Uterus (tissue), 4 donors: ENCODE results near the gene CCNY. TPM values are rescaled to one million over a fixed set of nuclear protein-coding genes. Genes with fewer than 3 reads are reported as not detected.

Source experiments
- DNase-seq, 2 donors: peaks; one replicate each; pipeline ENCODE4 v3.0.0-alpha.2; 2019 to 2020
- H3K27ac ChIP-seq, 2 donors: fragments of 200-600 bp; sonication (generic); 1 replicate in 1 of 2; 2 replicates in 1 of 2; pipeline ENCODE4 v1.5.1; 2016 to 2018
- H3K27me3 ChIP-seq, 2 donors: fragments of 200-600 bp; sonication (generic); one replicate each; pipeline ENCODE4 v1.5.1; 2018 to 2019; ENCODE audit warnings: control low read depth in 1 of 2
- H3K36me3 ChIP-seq, 2 donors: fragments of 200-600 bp; sonication (generic); one replicate each; pipeline ENCODE4 v1.5.1; 2019; ENCODE audit warnings: control low read depth in 1 of 2
- H3K4me1 ChIP-seq, 2 donors: fragments of 200-600 bp; sonication (generic); one replicate each; pipeline ENCODE4 v1.5.1; 2018 to 2019; ENCODE audit warnings: control low read depth in 1 of 2
- H3K4me3 ChIP-seq, 2 donors: fragments of 200-600 bp; sonication (generic); 1 replicate in 1 of 2; 2 replicates in 1 of 2; pipeline ENCODE4 v1.5.1; 2018 to 2019; ENCODE audit warnings: mild to moderate bottlenecking in 1 of 2
- H3K9me3 ChIP-seq, 2 donors: fragments of 200-600 bp; sonication (generic); one replicate each; pipeline ENCODE4 v1.5.1; 2019; ENCODE audit warnings: control low read depth in 1 of 2
- POLR2A ChIP-seq, 2 donors: fragments of 450-650 bp; IDR thresholded peaks; one replicate each; pipeline ENCODE4 v1.6.1; 2016; ENCODE audit warnings: antibody characterized with exemption in 2 of 2, mild to moderate bottlenecking in 1 of 2, moderate library complexity in 1 of 2
- intact Hi-C: fragments of 100-400 bp; cut with DNase I; formaldehyde crosslinking; loops from one replicate; pipeline ENCODE4 v1.15.1; 2023; ENCODE audit warnings: low total_unique reads
- total RNA-seq, 4 donors: library from RNA; depleted of rRNA in 3 of 4; stranded (reverse); fragments of >200 nt in 3 of 4; gene quantifications; one replicate each; pipeline versions ENCODE4 v1.1.0 to v1.2.4, GENCODE V29; 2014 to 2023
- TF ChIP-seq, protein P1 (sequence below), 4 experiments: fragments of 200-600 bp in 2 of 4; fragments of 450-650 bp in 2 of 4; sonication (generic) in 2 of 4; IDR thresholded peaks; one replicate each; pipeline ENCODE4 v1.5.1; 2016 to 2019; ENCODE audit warnings: antibody characterized with exemption in 4 of 4, mild to moderate bottlenecking in 2 of 4, moderate library complexity in 1 of 4
- donor health status: DM: yes; HTN: yes; CAD: no.

CCNY gene
- total RNA-seq, 4 donors from 2014 or later: 28.2 to 79.2 (median 46.2) TPM

DNA sequence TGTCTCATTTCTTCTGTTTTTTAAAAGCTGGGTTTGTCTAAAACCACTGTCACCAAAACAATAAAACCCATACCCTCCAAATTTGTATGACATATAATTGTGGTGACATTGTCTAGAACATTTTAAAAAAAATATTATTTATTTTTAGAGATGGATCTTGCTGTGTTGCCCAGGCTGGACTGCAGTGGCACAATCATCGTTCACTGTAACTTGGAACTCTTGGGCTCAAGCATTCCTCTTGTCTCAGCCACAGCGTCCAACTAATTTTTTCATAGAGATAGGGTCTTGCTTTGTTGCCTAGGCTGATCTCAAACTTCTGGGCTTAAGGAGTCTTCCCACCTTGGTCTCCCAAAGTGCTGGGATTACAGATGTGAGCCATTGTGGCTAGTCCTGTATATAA lies 116.5 kb downstream of the CCNY start:
- Histone ChIP-seq H3K27ac (peak overlapping the region in 1 of 2 donors; percentile 34), H3K4me1 (peaks cover 0 to 12% of the 10 kb centered on the region in 2 donors), H3K36me3 (no peaks in the 10 kb centered on the region), H3K27me3 (no peaks in the 10 kb centered on the region), H3K4me3 (no peak overlapping the region), H3K9me3 (no peaks in the 10 kb centered on the region)
- no peak for TF ChIP-seq POLR2A (IDR thresholded peaks at IDR 0.05)
- TF ChIP-seq, protein P1, sequence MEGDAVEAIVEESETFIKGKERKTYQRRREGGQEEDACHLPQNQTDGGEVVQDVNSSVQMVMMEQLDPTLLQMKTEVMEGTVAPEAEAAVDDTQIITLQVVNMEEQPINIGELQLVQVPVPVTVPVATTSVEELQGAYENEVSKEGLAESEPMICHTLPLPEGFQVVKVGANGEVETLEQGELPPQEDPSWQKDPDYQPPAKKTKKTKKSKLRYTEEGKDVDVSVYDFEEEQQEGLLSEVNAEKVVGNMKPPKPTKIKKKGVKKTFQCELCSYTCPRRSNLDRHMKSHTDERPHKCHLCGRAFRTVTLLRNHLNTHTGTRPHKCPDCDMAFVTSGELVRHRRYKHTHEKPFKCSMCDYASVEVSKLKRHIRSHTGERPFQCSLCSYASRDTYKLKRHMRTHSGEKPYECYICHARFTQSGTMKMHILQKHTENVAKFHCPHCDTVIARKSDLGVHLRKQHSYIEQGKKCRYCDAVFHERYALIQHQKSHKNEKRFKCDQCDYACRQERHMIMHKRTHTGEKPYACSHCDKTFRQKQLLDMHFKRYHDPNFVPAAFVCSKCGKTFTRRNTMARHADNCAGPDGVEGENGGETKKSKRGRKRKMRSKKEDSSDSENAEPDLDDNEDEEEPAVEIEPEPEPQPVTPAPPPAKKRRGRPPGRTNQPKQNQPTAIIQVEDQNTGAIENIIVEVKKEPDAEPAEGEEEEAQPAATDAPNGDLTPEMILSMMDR (IDR thresholded peaks at IDR 0.05): no peak
- DNase-seq: no peak
- intact Hi-C loops: no loop called here

DNA sequence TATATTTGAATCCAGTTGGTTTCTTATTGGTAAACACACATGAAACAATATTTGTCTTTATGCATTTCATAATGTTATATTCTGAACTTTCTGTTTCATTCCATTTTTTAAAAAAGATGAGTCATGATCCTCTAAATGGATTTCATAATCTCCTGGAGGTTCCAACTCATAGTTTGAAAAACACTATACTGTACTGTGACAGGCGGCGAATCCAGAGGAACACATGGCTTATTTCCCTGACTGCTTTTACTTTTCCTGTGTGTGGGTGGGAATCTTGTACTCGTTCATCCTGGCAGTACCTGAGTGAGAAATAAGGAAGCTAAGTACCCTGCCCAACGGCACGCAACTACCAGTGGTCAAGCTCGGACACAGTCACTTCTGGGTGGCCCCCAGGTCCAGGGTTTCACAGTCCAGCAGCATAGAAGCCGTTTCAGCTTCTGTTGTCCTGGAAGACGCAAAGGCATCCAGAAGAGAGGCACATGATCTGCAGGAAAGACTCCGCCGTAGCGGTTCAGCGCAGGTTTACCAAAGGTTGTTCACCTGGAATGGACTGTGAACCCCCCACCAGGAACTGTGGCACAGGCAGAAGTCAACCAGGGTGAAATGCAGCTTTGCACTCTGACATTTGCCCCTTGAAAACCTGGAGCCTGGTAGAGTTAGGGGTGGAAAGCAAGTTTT lies 117.7 kb downstream of the CCNY start:
- H3K36me3 ChIP-seq: no peaks in the 10 kb centered on the region
- H3K27ac ChIP-seq: peak overlapping the region in 1 of 2 donors; percentile 34
- H3K4me3 ChIP-seq: no peak overlapping the region
- peaks cover 0 to 12% of the 10 kb centered on the region in 2 donors for H3K4me1 ChIP-seq
- H3K27me3 ChIP-seq: no peaks in the 10 kb centered on the region
- intact Hi-C loops: no loop called here
- no peaks in the 10 kb centered on the region for H3K9me3 ChIP-seq
- DNase-seq: no peak
- no peak for TF ChIP-seq POLR2A (IDR thresholded peaks at IDR 0.05)
- TF ChIP-seq, protein P1 (IDR thresholded peaks at IDR 0.05): no peak

DNA sequence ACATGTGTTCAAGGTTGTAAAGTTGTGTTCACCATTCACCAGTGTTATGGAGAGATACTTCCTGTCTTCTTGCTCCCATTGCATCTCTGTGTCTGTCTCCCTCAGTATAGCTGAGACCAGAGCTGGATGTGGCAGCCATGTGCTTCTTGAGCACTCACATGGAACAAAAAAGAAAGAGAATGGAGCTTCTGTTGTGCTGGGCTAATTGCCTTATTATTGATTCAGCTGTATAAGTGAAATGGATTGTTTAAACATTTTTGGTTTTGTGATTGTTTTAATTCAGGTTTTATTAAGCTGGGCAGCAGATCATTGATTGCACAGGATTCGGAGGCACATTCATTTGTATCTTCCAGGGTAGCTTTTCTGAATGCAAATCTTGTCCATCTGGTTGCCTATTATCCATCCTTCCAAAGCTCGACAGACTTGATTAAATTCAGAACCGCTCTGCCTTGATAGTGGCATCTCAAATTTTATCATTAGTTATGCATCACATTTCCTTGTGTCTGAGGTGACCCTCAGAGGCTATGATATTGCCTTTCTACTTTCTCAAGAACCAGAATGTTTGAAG lies 119.9 kb downstream of the CCNY start:
- no peaks in the 10 kb centered on the region for H3K36me3 ChIP-seq
- peaks cover 0 to 11% of the 10 kb centered on the region in 2 donors for H3K4me1 ChIP-seq

DNA sequence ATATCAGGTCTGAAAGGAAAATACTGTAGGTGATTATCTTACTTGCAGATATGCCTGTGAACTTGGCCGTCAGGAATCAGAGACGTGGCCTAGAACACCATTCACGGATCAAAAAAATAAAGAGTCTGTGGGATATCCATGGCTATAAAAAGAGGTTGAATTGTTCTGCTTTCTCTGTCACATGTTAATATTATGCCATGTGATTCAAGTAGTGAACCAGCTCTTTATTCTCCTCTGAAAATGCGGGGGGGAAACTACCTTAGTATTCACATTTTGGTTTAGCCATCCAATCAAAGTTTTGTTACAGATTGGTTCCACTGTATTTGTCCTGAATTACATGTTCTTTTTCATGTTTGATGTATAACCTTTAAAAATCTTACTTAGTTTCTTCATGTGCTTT lies 120.5 kb downstream of the CCNY start:
- TF ChIP-seq, protein P1 (IDR thresholded peaks at IDR 0.05): no peak
- TF ChIP-seq POLR2A (IDR thresholded peaks at IDR 0.05): no peak

More for the DNA sequence above, 119.9 kb downstream of the CCNY start:
- intact Hi-C loops: no loop called here
- TF ChIP-seq POLR2A (IDR thresholded peaks at IDR 0.05): no peak
- TF ChIP-seq, protein P1 (IDR thresholded peaks at IDR 0.05): no peak
- no peak overlapping the region for H3K27ac ChIP-seq
- DNase-seq: no peak
- no peaks in the 10 kb centered on the region for H3K9me3 ChIP-seq
- H3K4me3 ChIP-seq: no peak overlapping the region
- H3K27me3 ChIP-seq: no peaks in the 10 kb centered on the region

More for the DNA sequence above, 120.5 kb downstream of the CCNY start:
- Histone ChIP-seq H3K9me3 (no peaks in the 10 kb centered on the region), H3K27me3 (no peaks in the 10 kb centered on the region), H3K36me3 (no peaks in the 10 kb centered on the region), H3K4me3 (no peak overlapping the region), H3K4me1 (peaks cover 0 to 5% of the 10 kb centered on the region in 2 donors), H3K27ac (no peak overlapping the region)
- no peak for DNase-seq
- intact Hi-C loops: no loop called here
